GM21360 (cell line): ENCODE results near the gene CHCHD1.
"Not testable (repeated sequence)": the region's sequence is repeated elsewhere in the genome, so short reads cannot be mapped to it uniquely, and the experiment has no call there.

Experiments used
- ATAC-seq: cut with Tn5 transposase; IDR thresholded peaks from one replicate; pipeline ENCODE4 v1.9.1; 2021; ENCODE audit warnings: mild to moderate bottlenecking, moderate library complexity; ENCODE audit not compliant: unreplicated experiment

The CHCHD1 gene

GRCh38 chr10:73781879-73782748 lies at the start of gene CHCHD1:
TSS of gene CHCHD1 (plus strand) at chr10:73782048. CDS start at chr10:73782076, 28 bp downstream.
- ATAC-seq: peak; percentile 53

- no peak for ATAC-seq
These were observed 49.4 kb upstream of the CHCHD1 start for GRCh38 chr10:73732426-73732825.

- no peak for ATAC-seq
These were observed 48.8 kb upstream of the CHCHD1 start for GRCh38 chr10:73732931-73733623.

- no peak for ATAC-seq
These were observed 47.7 kb upstream of the CHCHD1 start for GRCh38 chr10:73734028-73734720.

GRCh38 chr10:73734796-73735305 lies 47.0 kb upstream of the CHCHD1 start:
- ATAC-seq: no peak

- ATAC-seq: not testable (repeated sequence)
These were observed 41.2 kb upstream of the CHCHD1 start for GRCh38 chr10:73740501-73741254.

DNA sequence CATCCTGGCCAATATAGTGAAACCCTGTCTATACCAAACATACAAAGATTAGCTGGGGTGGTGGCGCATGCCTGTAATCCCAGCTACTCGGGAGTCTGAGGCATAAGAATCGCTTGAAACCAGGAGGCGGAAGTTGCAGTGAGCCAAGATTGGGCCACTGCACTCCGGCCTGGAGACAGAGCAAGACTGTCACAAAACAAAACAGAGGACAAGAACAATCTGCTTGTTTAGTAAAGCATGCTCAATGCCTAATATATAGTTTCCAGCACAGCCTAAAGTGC lies 39.5 kb upstream of the CHCHD1 start:
- ATAC-seq: no peak

DNA sequence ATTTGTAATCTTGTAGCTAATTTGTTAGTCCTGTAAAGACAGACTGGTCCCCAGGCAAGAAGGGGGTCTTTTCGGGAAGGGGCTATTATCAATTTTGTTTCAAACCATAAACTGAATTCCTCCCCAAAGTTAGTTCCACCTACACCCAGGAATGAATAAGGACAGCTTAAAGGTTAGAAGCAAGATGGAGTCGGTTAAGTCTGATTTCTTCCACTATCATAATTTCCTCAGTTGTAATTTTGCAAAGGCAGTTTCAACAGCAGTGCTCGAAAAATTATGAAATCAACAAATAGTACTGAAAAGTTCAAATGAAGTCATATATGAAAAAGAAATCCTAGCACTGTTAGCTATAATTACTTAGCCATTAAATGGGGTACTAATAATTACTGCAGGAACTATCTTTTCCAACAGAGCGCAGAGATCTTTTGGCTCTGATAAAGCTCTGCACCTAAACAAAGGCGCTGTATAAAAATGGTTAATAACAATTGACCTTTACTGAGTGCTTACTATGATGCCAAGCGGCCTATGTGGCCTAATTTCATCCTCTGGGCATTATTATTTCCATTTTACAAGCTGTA lies 38.4 kb upstream of the CHCHD1 start:
- no peak for ATAC-seq

GRCh38 chr10:73743905-73744663 lies 37.8 kb upstream of the CHCHD1 start, which contains the start of gene SEC24C:
TSS of gene SEC24C (plus strand) at chr10:73744372. CDS start at chr10:73746833, 2,461 bp downstream.
- ATAC-seq: peak; percentile 80

- ATAC-seq: peak; percentile 32
These were observed 37.2 kb upstream of the CHCHD1 start for GRCh38 chr10:73744664-73744975.

DNA sequence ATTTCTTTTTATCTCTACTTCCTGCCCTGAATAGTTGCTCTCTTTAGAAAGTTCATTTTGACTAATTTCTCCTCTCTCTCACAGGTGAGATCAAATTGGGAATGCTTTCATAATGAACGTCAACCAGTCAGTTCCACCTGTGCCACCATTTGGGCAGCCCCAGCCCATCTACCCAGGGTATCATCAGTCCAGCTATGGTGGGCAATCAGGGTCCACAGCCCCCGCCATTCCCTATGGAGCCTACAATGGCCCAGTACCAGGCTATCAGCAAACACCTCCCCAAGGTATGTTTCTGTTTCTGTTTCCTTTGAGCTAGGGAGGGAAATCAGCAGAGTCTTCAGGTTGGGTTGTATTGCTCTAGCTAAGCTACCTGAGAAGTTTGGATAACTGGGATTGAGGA lies 35.1 kb upstream of the CHCHD1 start:
- ATAC-seq: no peak

GRCh38 chr10:73750819-73751218 lies 31.0 kb upstream of the CHCHD1 start:
- no peak for ATAC-seq

- ATAC-seq: no peak
These were observed 25.7 kb upstream of the CHCHD1 start for GRCh38 chr10:73756183-73756582.

DNA sequence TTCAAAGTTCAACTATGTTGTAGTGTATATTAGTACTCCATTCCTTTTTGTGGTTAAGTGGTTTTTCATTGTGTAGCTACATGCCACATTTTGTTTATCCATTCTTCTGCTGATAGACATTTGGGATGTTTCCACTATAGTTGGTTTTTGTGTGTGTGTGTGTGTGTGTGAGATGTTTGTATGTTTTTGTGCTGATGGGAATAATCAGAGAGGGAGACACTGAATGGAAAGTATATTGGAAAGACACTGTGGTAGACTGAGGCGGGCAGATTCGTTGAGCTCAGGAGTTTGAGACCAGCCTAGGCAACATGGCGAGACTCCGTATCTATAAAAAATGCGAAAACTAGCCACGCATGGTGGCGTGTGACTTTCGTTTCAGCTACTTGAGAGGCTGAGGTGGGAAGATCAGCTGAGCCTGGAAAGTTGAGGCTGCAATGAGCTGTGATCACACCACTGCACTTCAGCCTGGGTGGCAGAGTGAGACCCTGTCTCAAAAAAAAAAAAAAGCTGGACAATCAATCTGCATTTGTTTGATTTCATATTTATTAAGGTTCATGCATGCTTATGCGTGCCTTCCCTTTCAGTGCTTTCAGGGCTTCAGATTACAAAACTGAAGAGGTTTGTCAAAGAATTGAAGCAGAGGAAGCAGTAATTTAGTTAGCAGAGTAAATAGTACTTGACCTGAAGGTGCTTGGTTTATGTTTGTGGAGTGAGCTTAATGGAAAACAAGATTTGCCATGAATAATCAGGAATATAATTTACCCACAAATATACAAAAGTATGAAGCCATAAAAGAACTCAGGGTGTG lies 22.9 kb upstream of the CHCHD1 start:
- no peak for ATAC-seq

GRCh38 chr10:73759512-73760115 lies 22.2 kb upstream of the CHCHD1 start:
- no peak for ATAC-seq

DNA sequence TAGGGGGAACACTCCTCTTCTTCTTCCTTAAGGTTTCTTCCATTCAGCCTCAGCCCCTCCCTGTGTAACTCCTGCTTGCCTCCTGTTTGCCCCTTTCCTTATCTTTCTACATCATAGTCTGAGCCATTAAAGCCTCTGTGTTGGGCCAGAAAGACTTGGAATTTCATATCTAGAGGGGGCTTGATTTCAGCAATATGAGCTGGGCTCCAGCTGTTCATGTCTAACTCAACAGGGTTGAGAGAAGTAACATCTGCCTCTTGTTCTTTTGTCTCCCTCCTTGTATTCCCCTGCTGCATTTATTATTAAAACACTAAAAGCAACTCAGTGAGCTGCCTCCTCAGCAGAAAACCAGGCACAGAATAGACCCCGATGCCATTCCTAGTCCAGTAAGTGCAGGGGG lies 20.1 kb upstream of the CHCHD1 start:
- no peak for ATAC-seq

GRCh38 chr10:73762915-73763314 lies 18.9 kb upstream of the CHCHD1 start:
- ATAC-seq: no peak

- ATAC-seq: no peak
These were observed 18.5 kb upstream of the CHCHD1 start for GRCh38 chr10:73763343-73763742.

- ATAC-seq: no peak
These were observed 16.8 kb upstream of the CHCHD1 start for GRCh38 chr10:73765066-73765465.
